Caco-2 (cell line): ENCODE results near the gene ASB15. TPM values are rescaled to one million over a fixed set of nuclear protein-coding genes. Genes with fewer than 3 reads are reported as not detected.

Experiments
- BruUV-seq: library from RNA; stranded (reverse); fragments of 400-500 nt; replicated peaks from 2 replicates; lab custom pipeline; 2021; lab: Mats Ljungman, UMichigan
- CTCF ChIA-PET: fragments of 300-600 bp; sonication (Branson Sonifier 250); formaldehyde crosslinking; loops from one replicate; lab custom pipeline; 2022; ENCODE audit warnings: antibody characterized with exemption; lab: Charles Lee
- POLR2A ChIA-PET: fragments of 300-600 bp; sonication (Branson Sonifier 250); formaldehyde crosslinking; loops from one replicate; lab custom pipeline; 2022; ENCODE audit warnings: antibody characterized with exemption; lab: Charles Lee
- DNase-seq, 2 experiments: peaks; one replicate each; pipeline versions ENCODE4 v3.0.0 to v3.0.0-alpha.2; 2020 to 2022
- H3K27me3 ChIP-seq: replicated peaks from 2 replicates; pipeline ENCODE4 v1.6.0; 2011; ENCODE audit warnings: low read length; ENCODE audit not compliant: control insufficient read depth, insufficient read depth
- H3K36me3 ChIP-seq: 2 replicates; pipeline ENCODE4 v1.5.1; 2011; ENCODE audit warnings: low read length; ENCODE audit not compliant: control insufficient read depth, insufficient read depth
- H3K4me1 ChIP-seq: fragments of 250-450 bp; sonication (Bioruptor Pico); 2 replicates; pipeline ENCODE4 v1.5.1; 2020; ENCODE audit warnings: mild to moderate bottlenecking
- H3K4me3 ChIP-seq: 2 replicates; pipeline ENCODE4 v1.5.1; 2011; ENCODE audit warnings: low read depth, mild to moderate bottlenecking, control low read depth, low read length
- H3K9me3 ChIP-seq: fragments of 250-450 bp; sonication (Bioruptor Pico); 2 replicates; pipeline ENCODE4 v1.5.1; 2020; ENCODE audit warnings: mild to moderate bottlenecking, moderate library complexity
- H3K27ac Mint-ChIP-seq: one replicate; pipeline ENCODE4 v1.8.0; 2022; ENCODE audit warnings: mixed read lengths; ENCODE audit not compliant: unreplicated experiment
- H3K27me3 Mint-ChIP-seq: one replicate; pipeline ENCODE4 v1.8.0; 2022; ENCODE audit warnings: mixed read lengths; ENCODE audit not compliant: insufficient read depth, unreplicated experiment
- H3K36me3 Mint-ChIP-seq: one replicate; pipeline ENCODE4 v1.8.0; 2022; ENCODE audit warnings: mild to moderate bottlenecking, mixed read lengths; ENCODE audit not compliant: insufficient read depth, unreplicated experiment
- H3K4me1 Mint-ChIP-seq: one replicate; pipeline ENCODE4 v1.8.0; 2022; ENCODE audit warnings: low read depth, mixed read lengths; ENCODE audit not compliant: unreplicated experiment
- H3K4me3 Mint-ChIP-seq: one replicate; pipeline ENCODE4 v1.8.0; 2022; ENCODE audit warnings: mild to moderate bottlenecking, moderate library complexity, mixed read lengths; ENCODE audit not compliant: unreplicated experiment
- H3K9me3 Mint-ChIP-seq: one replicate; pipeline ENCODE4 v1.8.0; 2022; ENCODE audit warnings: mixed read lengths; ENCODE audit not compliant: unreplicated experiment
- CTCF ChIP-seq, 2 experiments: fragments of 200-600 bp in 1 of 2; IDR thresholded peaks; 1 replicate in 1 of 2; 2 replicates in 1 of 2; pipeline versions ENCODE4 v1.5.1 to v1.8.0; 2011 to 2022; ENCODE audit warnings: antibody characterized with exemption in 1 of 2, control low read depth in 1 of 2, inconsistent platforms in 1 of 2, low read depth in 1 of 2, low read length in 1 of 2, mild to moderate bottlenecking in 1 of 2, moderate library complexity in 1 of 2; ENCODE audit not compliant: insufficient read depth in 1 of 2, severe bottlenecking in 1 of 2, unreplicated experiment in 1 of 2
- intact Hi-C: fragments of 100-400 bp; cut with micrococcal nuclease; formaldehyde crosslinking; loops from one replicate; pipeline ENCODE4 v1.10.0; 2022; ENCODE audit not compliant: unreplicated experiment
- total RNA-seq: library from RNA; stranded (reverse); gene quantifications from 2 replicates; pipeline ENCODE4 v1.2.3, GENCODE V29; 2022

ASB15 gene
- total RNA-seq, 1 experiment from 2014 or later, result not detected

- TF ChIP-seq CTCF (IDR thresholded peaks at IDR 0.05; ENCODE audit: insufficient read depth in 1 of 2, low read depth in 1 of 2, low read length in 1 of 2, severe bottlenecking in 1 of 2, unreplicated experiment in 1 of 2), result no peak
- no peaks in the 10 kb centered on the region for H3K36me3 Mint-ChIP-seq
- no peak overlapping the region for H3K4me3 ChIP-seq
- H3K27me3 Mint-ChIP-seq, result no peaks in the 10 kb centered on the region
- peaks cover 25% of the 10 kb centered on the region for H3K9me3 Mint-ChIP-seq
- ChIA-PET CTCF (interaction anchor here (0.9 kb wide), 1 partner anchor 35 kb away, joined by 3 read pairs; no protein-coding TSS in a partner anchor), POLR2A (interaction anchor here (0.8 kb wide), 1 partner anchor 22 kb away, joined by 4 read pairs; no protein-coding TSS in a partner anchor)
- no TSS peak for BruUV-seq
- H3K4me3 Mint-ChIP-seq, result peak overlapping the region; percentile 39
- H3K27ac Mint-ChIP-seq, result peak overlapping the region; percentile 63
- peak; percentile 60 to 66 for DNase-seq
- intact Hi-C loops, result loop anchor here (1.0 to 2.0 kb wide), 3 partner anchors 20 to 183 kb away; no protein-coding TSS in a partner anchor
- peaks cover 32% of the 10 kb centered on the region for H3K4me1 Mint-ChIP-seq
- H3K27me3 ChIP-seq, result no peaks in the 10 kb centered on the region
- H3K36me3 ChIP-seq, result no peaks in the 10 kb centered on the region
- H3K9me3 ChIP-seq, result no peaks in the 10 kb centered on the region
- H3K4me1 ChIP-seq, result peaks cover 48% of the 10 kb centered on the region
These were observed 13.7 kb downstream of the ASB15 start for GRCh38 chr7:123615344-123615743.

GRCh38 chr7:123616223-123616622 is 14.6 kb downstream of the ASB15 start:
- H3K4me3 Mint-ChIP-seq, result peak overlapping the region; percentile 38
- BruUV-seq, result no TSS peak
- H3K36me3 ChIP-seq, result no peaks in the 10 kb centered on the region
- peaks cover 25% of the 10 kb centered on the region for H3K9me3 Mint-ChIP-seq
- H3K27me3 Mint-ChIP-seq, result no peaks in the 10 kb centered on the region
- peaks cover 48% of the 10 kb centered on the region for H3K4me1 ChIP-seq
- peaks cover 32% of the 10 kb centered on the region for H3K4me1 Mint-ChIP-seq
- no peaks in the 10 kb centered on the region for H3K27me3 ChIP-seq
- intact Hi-C loops, result no loop called here
- H3K27ac Mint-ChIP-seq, result peak overlapping the region; percentile 76
- ChIA-PET CTCF (interaction anchor here (0.5 to 0.7 kb wide), 2 partner anchors 9 to 85 kb away, joined by 3 to 4 read pairs; no protein-coding TSS in a partner anchor), POLR2A (interaction anchor here (0.5 kb wide), 1 partner anchor 52 kb away, joined by 3 read pairs; no protein-coding TSS in a partner anchor)
- H3K9me3 ChIP-seq, result no peaks in the 10 kb centered on the region
- TF ChIP-seq CTCF (IDR thresholded peaks at IDR 0.05; ENCODE audit: insufficient read depth in 1 of 2, low read depth in 1 of 2, low read length in 1 of 2, severe bottlenecking in 1 of 2, unreplicated experiment in 1 of 2), result no peak
- no peaks in the 10 kb centered on the region for H3K36me3 Mint-ChIP-seq
- peak in 1 of 2 experiments; percentile 37 for DNase-seq
- no peak overlapping the region for H3K4me3 ChIP-seq

- no TSS peak for BruUV-seq
- no peak for TF ChIP-seq CTCF (IDR thresholded peaks at IDR 0.05; ENCODE audit: insufficient read depth in 1 of 2, low read depth in 1 of 2, low read length in 1 of 2, severe bottlenecking in 1 of 2, unreplicated experiment in 1 of 2)
- no peaks in the 10 kb centered on the region for H3K36me3 ChIP-seq
- H3K4me1 Mint-ChIP-seq, result peaks cover 32% of the 10 kb centered on the region
- H3K27ac Mint-ChIP-seq, result peak overlapping the region; percentile 44
- no peaks in the 10 kb centered on the region for H3K36me3 Mint-ChIP-seq
- H3K4me3 Mint-ChIP-seq, result no peak overlapping the region
- ChIA-PET POLR2A (no interaction called here), CTCF (no interaction called here)
- DNase-seq, result no peak
- peaks cover 22% of the 10 kb centered on the region for H3K9me3 Mint-ChIP-seq
- H3K27me3 ChIP-seq, result no peaks in the 10 kb centered on the region
- no peaks in the 10 kb centered on the region for H3K27me3 Mint-ChIP-seq
- no peak overlapping the region for H3K4me3 ChIP-seq
- intact Hi-C loops, result loop anchor here (1.0 kb wide), 1 partner anchor 176 kb away; no protein-coding TSS in a partner anchor
- no peaks in the 10 kb centered on the region for H3K9me3 ChIP-seq
- H3K4me1 ChIP-seq, result peaks cover 30% of the 10 kb centered on the region
These were observed 20.1 kb downstream of the ASB15 start for GRCh38 chr7:123621707-123622106.
